Activated gamma-delta T cell (primary cell): ENCODE measurements around the gene DYNLRB1.
"Not testable (repeated sequence)": the region's sequence is repeated elsewhere in the genome, so short reads cannot be mapped to it uniquely, and the experiment has no call there.

Experiments used
- DNase-seq: peaks from one replicate; lab custom pipeline; 2025; lab: John Stamatoyannopoulos, UW
- total RNA-seq, 2 donors: gene quantifications; one replicate each; lab custom pipeline; 2026; lab: John Stamatoyannopoulos, UW

The DYNLRB1 gene
- total RNA-seq: 3.2 to 3.3 reads per million in 2 donors

GRCh38 chr20:34516247-34517113 lies at the start of gene DYNLRB1:
Gene DYNLRB1 (plus strand): TSS chr20:34516422. CDS start chr20:34516459, 37 bp downstream.
- peak; percentile 55 for DNase-seq

GRCh38 chr20:34468951-34469350 lies 47.3 kb upstream of the DYNLRB1 start:
- no peak for DNase-seq

GRCh38 chr20:34472246-34472925 lies 43.8 kb upstream of the DYNLRB1 start:
- DNase-seq: no peak

- DNase-seq: no peak
Measured at GRCh38 chr20:34473262-34473883, 42.8 kb upstream of the DYNLRB1 start.

DNA sequence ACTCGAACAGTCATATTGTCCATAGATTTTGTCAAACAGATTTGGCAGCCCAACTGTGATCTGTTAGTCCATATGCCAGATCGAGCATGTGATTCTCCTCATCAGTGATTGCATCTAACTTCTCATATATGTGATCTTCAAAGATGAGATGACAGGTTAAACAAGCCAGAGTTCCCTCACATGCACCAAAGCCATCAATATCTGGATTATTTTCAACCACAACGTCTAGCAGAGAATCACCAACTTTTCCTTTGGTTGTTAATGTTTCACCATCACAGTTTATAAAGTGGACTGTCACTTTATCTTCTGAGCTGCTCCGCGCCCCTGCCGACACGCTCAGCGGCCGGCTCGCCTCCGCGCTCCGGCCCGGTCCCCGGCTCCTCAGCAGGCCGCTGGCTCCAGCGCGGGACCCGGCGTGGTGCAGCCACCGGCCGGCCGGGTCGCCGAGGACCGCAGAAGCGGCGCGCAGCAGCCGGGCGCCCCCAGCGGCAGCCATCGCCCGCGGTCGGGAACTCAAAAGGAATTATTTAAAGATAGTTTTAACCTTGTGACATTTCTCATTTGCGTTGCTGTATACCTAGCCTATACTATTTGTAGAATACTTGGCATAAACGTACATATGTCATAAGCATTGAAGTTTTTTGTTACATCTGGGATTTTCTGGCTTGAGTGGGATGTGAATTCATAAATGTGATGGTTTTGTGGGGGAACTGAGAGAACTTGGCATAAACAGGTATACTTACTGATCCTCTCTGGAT lies 40.1 kb upstream of the DYNLRB1 start:
- no peak for DNase-seq

DNA sequence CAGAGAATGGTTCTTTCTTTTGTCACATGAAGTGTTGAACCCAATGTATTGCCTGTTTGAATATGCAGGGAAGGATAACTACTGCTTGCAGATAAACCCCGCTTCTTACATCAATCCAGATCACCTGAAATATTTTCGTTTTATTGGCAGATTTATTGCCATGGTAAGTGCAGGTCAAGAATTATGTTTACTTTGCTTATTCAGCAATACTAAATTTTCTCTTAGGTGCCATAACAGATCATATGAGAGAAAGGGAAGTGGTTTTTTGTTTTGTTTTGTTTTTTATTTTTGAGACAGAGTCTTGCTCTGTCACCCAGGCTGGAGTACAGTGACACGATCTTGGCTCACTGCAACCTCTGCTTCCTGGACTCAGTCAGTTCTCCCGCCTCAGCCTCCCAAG lies 36.6 kb upstream of the DYNLRB1 start:
- no peak for DNase-seq

DNA sequence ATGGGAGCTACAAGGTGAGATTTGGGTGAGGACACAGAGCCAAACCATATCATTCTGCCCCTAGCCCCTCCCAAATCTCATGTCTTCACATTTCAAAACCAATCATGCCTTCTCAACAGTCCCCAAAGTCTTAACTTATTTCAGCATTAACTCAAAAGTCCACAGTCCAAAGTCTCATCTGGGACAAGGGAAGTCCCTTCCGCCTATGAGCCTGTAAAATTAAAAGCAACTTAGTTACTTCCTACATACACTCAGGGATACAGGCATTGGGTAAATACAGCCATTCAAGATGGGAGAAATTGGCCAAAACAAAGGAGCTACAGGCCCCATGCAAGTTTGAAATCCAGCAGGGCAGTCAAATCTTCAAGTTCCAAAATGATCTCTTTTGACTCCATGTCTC lies 34.1 kb upstream of the DYNLRB1 start:
- not testable (repeated sequence) for DNase-seq

GRCh38 chr20:34483585-34484220 lies 32.5 kb upstream of the DYNLRB1 start:
- not testable (repeated sequence) for DNase-seq

- DNase-seq: no peak
Measured at GRCh38 chr20:34485068-34485634, 31.1 kb upstream of the DYNLRB1 start.

GRCh38 chr20:34491226-34491931 lies 24.8 kb upstream of the DYNLRB1 start:
- no peak for DNase-seq

GRCh38 chr20:34491932-34492509 lies 24.2 kb upstream of the DYNLRB1 start:
- DNase-seq: no peak

- no peak for DNase-seq
Measured at GRCh38 chr20:34493646-34494045, 22.6 kb upstream of the DYNLRB1 start.

- no peak for DNase-seq
Measured at GRCh38 chr20:34495307-34495706, 20.9 kb upstream of the DYNLRB1 start.

DNA sequence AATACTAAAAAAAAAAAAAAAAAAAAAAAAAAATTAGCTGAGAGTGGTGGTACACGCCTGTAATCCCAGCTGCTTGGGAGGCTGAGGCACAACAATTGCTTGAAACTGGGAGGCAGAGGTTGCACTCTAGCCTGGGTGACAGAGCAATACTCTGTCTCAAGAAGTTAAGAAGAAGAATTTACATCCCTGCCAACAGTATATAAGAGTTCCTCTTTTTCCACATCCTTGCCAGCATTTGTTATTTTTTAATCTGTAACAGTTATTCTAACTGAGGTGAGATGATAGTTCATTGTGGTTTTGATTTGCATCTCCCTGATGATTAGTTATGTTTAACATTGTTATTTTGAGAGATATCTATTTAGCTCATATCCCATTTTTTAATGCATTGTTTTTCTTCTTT lies 20.3 kb upstream of the DYNLRB1 start:
- no peak for DNase-seq

GRCh38 chr20:34497596-34497995 lies 18.6 kb upstream of the DYNLRB1 start:
- not testable (repeated sequence) for DNase-seq

GRCh38 chr20:34500823-34501222 lies 15.4 kb upstream of the DYNLRB1 start:
- DNase-seq: no peak

DNA sequence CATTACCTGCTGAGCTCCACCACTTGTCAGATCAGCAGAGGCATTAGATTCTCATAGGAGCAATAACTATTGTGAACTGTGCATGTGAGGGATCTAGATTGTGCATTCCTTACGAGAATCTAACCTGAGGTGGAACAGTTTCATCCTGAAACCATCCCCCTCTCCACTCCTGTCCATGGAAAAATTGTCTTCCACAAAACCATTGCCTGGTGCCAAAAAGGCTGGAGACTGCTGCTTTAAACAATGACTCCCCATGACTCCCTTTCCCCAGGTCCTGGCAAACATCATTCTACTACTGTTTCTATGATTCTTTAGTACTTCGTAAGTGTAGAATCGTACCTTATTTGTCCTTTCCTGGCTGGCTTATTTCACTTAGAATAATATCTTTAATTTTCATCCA lies 9.7 kb upstream of the DYNLRB1 start:
- DNase-seq: no peak

DNA sequence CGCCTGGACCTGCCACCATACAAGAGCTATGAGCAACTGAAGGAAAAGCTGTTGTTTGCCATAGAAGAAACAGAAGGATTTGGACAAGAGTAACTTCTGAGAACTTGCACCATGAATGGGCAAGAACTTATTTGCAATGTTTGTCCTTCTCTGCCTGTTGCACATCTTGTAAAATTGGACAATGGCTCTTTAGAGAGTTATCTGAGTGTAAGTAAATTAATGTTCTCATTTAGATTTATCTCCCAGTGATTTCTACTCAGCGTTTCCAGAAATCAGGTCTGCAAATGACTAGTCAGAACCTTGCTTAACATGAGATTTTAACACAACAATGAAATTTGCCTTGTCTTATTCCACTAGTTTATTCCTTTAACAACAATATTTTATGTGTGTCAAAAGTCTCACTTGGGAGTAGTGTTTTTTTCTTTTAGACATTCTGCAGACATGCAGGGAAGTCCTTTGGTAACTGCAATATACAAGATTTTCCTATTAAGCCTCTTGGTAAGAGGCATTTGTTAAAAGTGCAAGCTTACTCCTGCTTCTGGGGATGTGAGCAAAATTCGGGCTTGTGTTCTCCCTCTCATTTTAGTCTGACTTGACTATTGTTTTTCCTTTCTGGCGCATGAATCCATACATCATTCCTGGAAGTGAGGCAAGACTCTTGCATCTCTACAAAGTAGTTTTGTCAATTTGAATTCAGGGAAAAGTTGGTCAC lies 8.4 kb upstream of the DYNLRB1 start:
- no peak for DNase-seq

DNA sequence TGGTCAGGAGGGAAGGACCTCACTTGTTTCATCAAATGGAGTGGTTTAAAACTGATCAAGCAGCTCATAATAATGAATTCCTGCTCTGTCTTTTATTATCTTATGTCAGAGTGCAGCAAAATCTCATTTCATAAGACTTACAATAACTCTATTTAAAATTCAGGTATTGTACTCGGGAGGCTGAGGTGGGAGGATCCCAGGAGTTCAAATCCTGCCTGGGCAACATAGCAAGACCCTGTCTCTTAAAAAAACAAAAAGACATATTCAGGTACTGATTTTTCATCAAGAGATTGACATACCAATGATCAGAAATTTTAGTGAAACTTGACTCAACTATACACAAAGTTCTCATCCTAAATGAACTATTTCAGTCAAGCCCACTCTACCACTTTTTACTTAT lies 5.6 kb upstream of the DYNLRB1 start:
- DNase-seq: no peak
